AG04449 (cell line): Measurements from ENCODE around the gene ACTN2.

Experiments
- CTCF ChIA-PET: fragments of 350-600 bp; formaldehyde crosslinking; extraction: SDS; loops from one replicate; lab custom pipeline; 2021; ENCODE audit warnings: antibody characterized with exemption; lab: Yijun Ruan, JAX
- POLR2A ChIA-PET: fragments of 400-600, 350-600 bp; formaldehyde crosslinking; extraction: SDS; loops from one replicate; lab custom pipeline; 2020; ENCODE audit warnings: antibody characterized with exemption, inconsistent platforms; lab: Yijun Ruan, JAX
- DNase-seq: peaks from one replicate; pipeline ENCODE4 v3.0.0-alpha.2; 2010; ENCODE audit warnings: low read depth, low spot score
- H3K4me3 ChIP-seq: 2 replicates; pipeline ENCODE4 v1.5.1; 2011; ENCODE audit warnings: low read depth, mild to moderate bottlenecking, control low read depth, low read length
- CTCF ChIP-seq: IDR thresholded peaks from one replicate; pipeline ENCODE4 v1.5.1; 2011; ENCODE audit warnings: mild to moderate bottlenecking, moderate library complexity, low read length, control low read depth, inconsistent platforms; ENCODE audit not compliant: insufficient read depth; ENCODE audit errors: missing control alignments

ACTN2 gene

DNA sequence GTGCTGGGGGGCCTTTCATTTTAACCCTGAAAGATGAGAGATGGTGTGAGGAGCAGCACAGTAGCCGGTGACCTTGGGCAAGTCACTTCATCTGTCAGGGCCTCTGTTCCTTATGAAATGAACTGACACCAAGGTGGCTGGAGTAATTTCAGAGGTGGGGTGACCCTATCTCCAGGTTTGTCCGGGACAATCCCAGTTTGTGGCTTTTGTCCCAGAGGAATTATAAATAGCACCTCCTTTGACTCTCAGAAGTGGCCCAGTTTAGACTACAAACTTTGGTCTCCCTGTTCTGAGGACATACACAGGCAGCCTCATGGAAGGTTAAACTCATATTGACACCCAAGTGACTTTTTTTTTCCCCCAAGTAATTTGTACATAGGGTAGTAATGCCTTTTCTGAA is 14.6 kb downstream of the ACTN2 start:
- TF ChIP-seq CTCF: no peak
- H3K4me3 ChIP-seq: no peak overlapping the region
- ChIA-PET POLR2A (no interaction called here), CTCF (no interaction called here)
- no peak for DNase-seq

GRCh38 chr1:236701782-236702181 is 15.5 kb downstream of the ACTN2 start:
- ChIA-PET CTCF (no interaction called here), POLR2A (no interaction called here)
- no peak for DNase-seq
- no peak overlapping the region for H3K4me3 ChIP-seq
- TF ChIP-seq CTCF: no peak

DNA sequence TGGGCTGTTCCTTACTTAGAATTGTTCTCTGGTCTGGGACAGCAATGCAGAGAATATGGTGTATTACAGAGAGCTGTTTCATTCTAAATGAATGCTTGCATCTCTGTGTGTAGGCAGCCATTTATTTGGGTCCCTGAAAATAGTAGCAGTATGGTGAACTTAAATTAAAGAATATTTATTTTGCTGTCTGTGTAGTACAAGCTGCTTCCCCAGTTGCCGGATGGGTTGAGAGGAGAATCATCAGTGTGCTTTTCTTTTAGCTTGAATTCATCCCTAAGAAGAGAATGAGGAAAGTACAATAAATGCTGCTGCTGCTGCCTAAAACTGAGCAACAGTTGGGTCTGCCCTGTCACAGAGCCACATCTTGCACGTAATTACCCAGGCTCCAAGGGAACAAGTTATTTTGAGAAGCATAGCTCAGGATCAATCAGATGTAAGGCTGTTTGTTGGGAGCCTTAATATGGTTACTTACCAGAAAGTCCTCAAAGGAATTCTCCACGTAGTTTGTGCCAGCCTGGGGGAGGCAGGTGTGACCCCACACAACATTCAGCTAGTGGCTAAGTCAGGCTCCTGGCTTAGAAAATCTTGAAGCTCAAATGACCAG is 16.6 kb downstream of the ACTN2 start:
- CTCF ChIA-PET: no interaction called here
- TF ChIP-seq CTCF: no peak
- DNase-seq: no peak
- POLR2A ChIA-PET: no interaction called here
- H3K4me3 ChIP-seq: no peak overlapping the region

DNA sequence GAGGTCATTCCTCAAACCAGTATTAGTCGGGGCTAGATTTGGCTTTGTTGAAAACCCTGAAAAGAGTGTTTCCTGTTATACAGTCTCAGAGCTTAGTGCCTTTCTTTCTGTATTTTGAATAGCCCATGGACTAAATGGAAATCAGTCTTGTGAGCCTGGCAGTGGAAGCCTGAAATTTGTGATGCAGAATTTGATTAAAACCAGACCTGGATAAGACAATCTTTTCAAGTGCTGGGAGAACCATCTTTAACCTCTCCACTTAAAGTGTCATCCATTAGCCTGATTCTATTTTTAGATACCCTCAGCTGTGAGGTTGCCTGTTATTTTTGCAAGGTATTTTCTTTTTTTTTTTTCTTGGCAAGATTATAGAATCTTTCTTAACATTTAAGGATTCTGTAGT is 19.5 kb downstream of the ACTN2 start:
- no peak for TF ChIP-seq CTCF
- ChIA-PET POLR2A (no interaction called here), CTCF (no interaction called here)

GRCh38 chr1:236706183-236706582 is 19.9 kb downstream of the ACTN2 start:
- ChIA-PET CTCF (no interaction called here), POLR2A (no interaction called here)
- H3K4me3 ChIP-seq: no peak overlapping the region
- TF ChIP-seq CTCF: no peak
- no peak for DNase-seq

More for the DNA sequence above, 19.5 kb downstream of the ACTN2 start:
- no peak overlapping the region for H3K4me3 ChIP-seq
- DNase-seq: no peak

DNA sequence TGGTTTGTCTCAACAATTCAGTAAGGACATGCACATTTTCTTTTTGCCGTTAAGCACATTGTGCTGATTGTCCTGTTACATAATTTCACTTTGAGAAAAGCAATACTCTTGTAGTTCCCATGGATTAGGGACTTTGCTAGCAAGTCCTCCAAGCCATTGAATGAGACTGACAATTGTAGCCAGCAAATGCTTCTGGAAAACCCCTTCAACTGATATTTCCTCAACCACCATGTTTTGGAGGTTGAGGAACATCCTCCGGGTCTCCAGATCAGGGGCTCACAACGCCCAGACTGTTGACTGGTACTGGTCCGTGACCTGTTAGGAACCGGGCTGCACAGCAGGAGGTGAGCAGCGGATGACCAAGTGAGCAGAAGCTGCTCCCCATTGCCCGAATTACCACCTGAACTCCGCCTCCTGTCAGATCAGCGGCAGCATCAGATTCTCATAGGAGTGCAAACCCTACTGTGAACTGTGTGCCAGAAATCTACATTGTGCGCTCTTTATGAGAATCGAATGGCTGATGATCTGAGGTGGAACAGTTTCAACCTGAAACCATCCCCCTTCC is 24.1 kb downstream of the ACTN2 start:
- no peak for TF ChIP-seq CTCF
- CTCF ChIA-PET: no interaction called here
- no peak for DNase-seq
- POLR2A ChIA-PET: no interaction called here
- no peak overlapping the region for H3K4me3 ChIP-seq
